Measurements from ENCODE around the gene CERS5. TPM values are rescaled to one million over a fixed set of nuclear protein-coding genes. Genes with fewer than 3 reads are reported as not detected.

Gene CERS5
- total and polyA plus RNA-seq, 8 donors = 12.9 to 84.3 (median 19.3) TPM

DNA sequence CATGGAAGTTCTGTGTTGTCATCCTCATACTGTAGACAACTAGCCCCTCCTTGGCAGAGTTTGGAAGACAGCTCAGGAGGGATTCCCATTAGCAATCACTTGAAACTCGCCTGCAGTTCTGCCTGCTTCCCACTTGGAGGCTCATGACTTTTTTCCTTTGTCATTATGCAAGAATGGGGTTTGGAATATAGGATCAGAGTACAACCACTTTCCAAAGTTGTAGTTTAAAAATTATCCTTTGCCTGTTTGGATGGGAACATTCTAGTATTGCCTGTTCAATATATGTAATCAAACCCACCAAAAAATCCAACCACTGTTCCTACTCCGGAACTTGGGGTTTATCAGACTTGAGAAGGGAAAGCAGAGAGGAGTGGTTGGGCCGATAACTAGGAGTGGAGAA lies 65.5 kb downstream of the CERS5 start:
- FAIRE-seq (no peak), ATAC-seq (no peak)
- WGBS, 2 donors = 60 to 70% methylated on average over 3 of the region's 3 CpGs

DNA sequence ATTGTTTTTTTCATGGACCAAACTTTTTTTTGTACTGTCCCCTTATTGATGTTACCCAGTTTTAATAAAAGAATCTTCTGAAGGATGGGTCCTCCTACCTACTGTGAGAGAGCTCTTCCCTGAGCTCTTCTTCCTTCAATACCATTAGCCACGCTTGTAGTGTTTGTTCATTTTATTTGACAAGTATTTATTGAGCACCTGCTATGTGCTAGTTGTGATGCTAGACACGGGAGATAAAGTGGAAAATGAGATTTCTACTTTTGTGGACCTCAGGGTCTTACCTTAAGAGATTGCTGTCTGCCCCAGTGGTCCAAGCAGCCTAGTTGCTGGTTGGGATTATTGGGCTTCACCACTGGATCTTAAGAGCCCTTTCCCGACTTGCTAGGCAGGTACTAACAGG lies 66.6 kb downstream of the CERS5 start:
- WGBS, 2 donors = 81 to 85% methylated on average over 3 of the region's 3 CpGs
- FAIRE-seq (no peak), DNase-seq (no peak), ATAC-seq (no peak)
- Histone ChIP-seq H3K36me3 (peaks cover 8 to 43% (median 29%) of the 10 kb centered on the region in 3 donors), H3K27ac (no peak overlapping the region), H3K27me3 (no peaks in the 10 kb centered on the region), H3K4me1 (peaks cover 5 to 10% (median 6%) of the 10 kb centered on the region in 3 donors), H3K9me3 (no peaks in the 10 kb centered on the region), H3K4me3 (no peak overlapping the region)
- intact Hi-C loops (cut with DNase I) = no loop called here
- no peak for TF ChIP-seq CTCF (IDR thresholded peaks at IDR 0.05)

More for the DNA sequence above, 65.5 kb downstream of the CERS5 start:
- Histone ChIP-seq H3K4me3 (no peak overlapping the region), H3K27me3 (no peaks in the 10 kb centered on the region), H3K9me3 (no peaks in the 10 kb centered on the region), H3K4me1 (peaks cover 5 to 10% (median 6%) of the 10 kb centered on the region in 3 donors), H3K36me3 (peaks cover 3 to 32% (median 22%) of the 10 kb centered on the region in 3 donors), H3K27ac (no peak overlapping the region)
- DNase-seq = no peak
- TF ChIP-seq CTCF (IDR thresholded peaks at IDR 0.05) = peak in 1 of 4 donors; percentile 9
- intact Hi-C loops (cut with DNase I) = no loop called here

DNA sequence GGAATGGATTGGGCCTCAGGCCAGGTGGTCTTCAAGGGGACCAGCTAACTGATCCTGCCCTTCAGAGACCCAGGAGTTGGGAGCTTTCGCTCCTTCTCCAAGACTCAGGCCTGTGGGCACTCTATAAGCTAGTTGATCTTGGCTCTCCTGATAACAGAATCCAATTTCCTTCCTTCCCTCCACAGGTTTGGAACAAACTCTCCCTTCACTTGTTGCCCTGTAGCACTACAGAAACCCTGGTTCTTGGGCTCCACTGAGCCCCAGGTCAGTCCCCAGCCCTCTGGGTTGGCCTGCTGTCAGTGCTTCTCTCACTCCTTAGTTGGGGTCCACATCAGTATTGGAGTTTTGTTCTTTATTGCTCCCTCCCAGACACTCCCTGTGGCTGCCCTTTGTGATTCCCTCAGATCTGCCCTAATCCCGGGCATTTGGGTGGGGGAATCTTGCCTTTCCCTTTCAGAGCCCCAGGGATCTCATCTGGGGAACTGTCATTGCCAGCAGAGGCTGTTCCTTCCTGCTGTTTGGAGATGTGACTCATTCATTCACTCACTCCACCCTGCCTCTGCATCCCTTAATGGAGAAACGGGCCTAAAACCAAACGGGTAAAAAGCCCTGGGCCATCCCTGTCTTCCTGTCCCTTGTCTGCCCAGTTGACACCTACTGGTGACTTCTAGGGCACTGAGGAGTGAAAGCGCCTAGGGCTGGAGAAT lies 67.7 kb downstream of the CERS5 start:
- Histone ChIP-seq H3K4me3 (no peak overlapping the region), H3K9me3 (no peaks in the 10 kb centered on the region), H3K36me3 (peaks cover 8 to 54% (median 36%) of the 10 kb centered on the region in 3 donors), H3K27ac (no peak overlapping the region), H3K27me3 (no peaks in the 10 kb centered on the region), H3K4me1 (peaks cover 5 to 10% (median 5%) of the 10 kb centered on the region in 3 donors)
- 83 to 91% methylated on average over 5 of the region's 5 CpGs for WGBS, 2 donors
- no peak for DNase-seq
- no peak for ATAC-seq
- TF ChIP-seq CTCF (IDR thresholded peaks at IDR 0.05) = no peak
- intact Hi-C loops (cut with DNase I) = loop anchor here in 1 of 3 donors (10.0 kb wide), 1 partner anchor 75 kb away; no protein-coding TSS in a partner anchor
- no peak for FAIRE-seq

DNA sequence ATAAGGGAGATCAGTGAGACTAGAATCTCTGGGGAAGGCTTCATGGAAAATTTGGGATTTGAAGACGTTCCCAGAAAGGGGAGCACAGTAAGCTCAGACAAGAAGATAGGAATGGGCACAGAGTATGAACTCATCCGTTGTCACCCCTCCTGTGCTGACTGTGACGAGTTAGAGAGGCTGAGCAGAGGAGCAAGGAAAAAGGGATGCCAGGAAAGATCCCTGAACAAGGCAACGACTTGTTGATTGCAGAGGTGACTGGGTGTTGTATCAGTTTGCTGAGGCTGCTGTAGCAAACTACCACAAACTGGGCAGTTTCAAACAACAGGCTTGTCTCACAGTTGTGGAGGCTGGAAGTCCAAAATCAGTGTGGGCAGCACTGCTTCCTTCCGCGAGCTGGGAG lies 69.2 kb downstream of the CERS5 start:
- H3K4me3 ChIP-seq = no peak overlapping the region
- WGBS, 2 donors = 88% methylated on average over 6 of the region's 6 CpGs
- H3K4me1 ChIP-seq = no peaks in the 10 kb centered on the region
- no peak overlapping the region for H3K27ac ChIP-seq
- TF ChIP-seq CTCF (IDR thresholded peaks at IDR 0.05) = no peak
- no peaks in the 10 kb centered on the region for H3K9me3 ChIP-seq
- peaks cover 8 to 66% (median 50%) of the 10 kb centered on the region in 3 donors for H3K36me3 ChIP-seq
- no peaks in the 10 kb centered on the region for H3K27me3 ChIP-seq
- DNase-seq (no peak), FAIRE-seq (no peak), ATAC-seq (no peak)
- intact Hi-C loops (cut with DNase I) = loop anchor here in 1 of 3 donors (10.0 kb wide), 1 partner anchor 77 kb away; no protein-coding TSS in a partner anchor

- Histone ChIP-seq H3K9me3 (no peaks in the 10 kb centered on the region), H3K36me3 (peaks cover 7 to 55% (median 36%) of the 10 kb centered on the region in 3 donors), H3K27me3 (no peaks in the 10 kb centered on the region), H3K4me1 (no peaks in the 10 kb centered on the region), H3K4me3 (no peak overlapping the region), H3K27ac (no peak overlapping the region)
- FAIRE-seq (no peak), DNase-seq (no peak), ATAC-seq (no peak)
- no peak for TF ChIP-seq CTCF (IDR thresholded peaks at IDR 0.05)
- 83 to 86% methylated on average over 5 of the region's 5 CpGs for WGBS, 2 donors
- intact Hi-C loops (cut with DNase I) = loop anchor here in 1 of 3 donors (10.0 kb wide), 1 partner anchor 84 kb away; no protein-coding TSS in a partner anchor
These were observed 76.8 kb downstream of the CERS5 start for GRCh38 chr12:50090391-50090790.

Measured in pancreas (tissue), 10 donors.